ENCODE measurements around the gene USP40. TPM values are rescaled to one million over a fixed set of nuclear protein-coding genes. Genes with fewer than 3 reads are reported as not detected.

USP40 gene
- total and polyA plus RNA-seq, 10 of the 15 experiments (the other 5 are each of a cell fraction or from before 2014, with no cell fraction given): 3.4 to 20.8 (median 15.2) TPM

GRCh38 chr2:233566141-233566956 is at the start of gene USP40 (continued):
- TF ChIP-seq, protein P1, sequence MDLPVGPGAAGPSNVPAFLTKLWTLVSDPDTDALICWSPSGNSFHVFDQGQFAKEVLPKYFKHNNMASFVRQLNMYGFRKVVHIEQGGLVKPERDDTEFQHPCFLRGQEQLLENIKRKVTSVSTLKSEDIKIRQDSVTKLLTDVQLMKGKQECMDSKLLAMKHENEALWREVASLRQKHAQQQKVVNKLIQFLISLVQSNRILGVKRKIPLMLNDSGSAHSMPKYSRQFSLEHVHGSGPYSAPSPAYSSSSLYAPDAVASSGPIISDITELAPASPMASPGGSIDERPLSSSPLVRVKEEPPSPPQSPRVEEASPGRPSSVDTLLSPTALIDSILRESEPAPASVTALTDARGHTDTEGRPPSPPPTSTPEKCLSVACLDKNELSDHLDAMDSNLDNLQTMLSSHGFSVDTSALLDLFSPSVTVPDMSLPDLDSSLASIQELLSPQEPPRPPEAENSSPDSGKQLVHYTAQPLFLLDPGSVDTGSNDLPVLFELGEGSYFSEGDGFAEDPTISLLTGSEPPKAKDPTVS (IDR thresholded peaks at IDR 0.05; ENCODE audit: low read depth, low read length): no peak
- peak; percentile 71; the same call in 1 of the 2 replicates for TF ChIP-seq ZNF207 (IDR thresholded peaks at IDR 0.05; ENCODE audit: borderline replicate concordance)
- TF ChIP-seq EGR1 (IDR thresholded peaks at IDR 0.05; ENCODE audit: borderline replicate concordance in 1 of 2, low read depth in 2 of 2, low read length in 2 of 2): 0 out of 3 replicates have a peak, but pooled peaks of 1 of the 2 experiments have one; percentile 5
- peak; percentile 98 for TF ChIP-seq YY1 (IDR thresholded peaks at IDR 0.05; ENCODE audit: low read depth, low read length)
- TF ChIP-seq RELB (IDR thresholded peaks at IDR 0.05; ENCODE audit: low read depth): peak; percentile 45; the same call in 1 of the 2 replicates
- TF ChIP-seq CHD2 (IDR thresholded peaks at IDR 0.05; ENCODE audit: borderline replicate concordance, low read depth, low read length): 0 out of 2 replicates have a peak, but pooled peaks have one; percentile 9
- peak; percentile 77 for TF ChIP-seq EED (IDR thresholded peaks at IDR 0.05; ENCODE audit: low read depth)
- peak; percentile 66; the same call in 1 of the 2 replicates for TF ChIP-seq RB1 (IDR thresholded peaks at IDR 0.05; ENCODE audit: borderline replicate concordance)
- TF ChIP-seq, protein P2, sequence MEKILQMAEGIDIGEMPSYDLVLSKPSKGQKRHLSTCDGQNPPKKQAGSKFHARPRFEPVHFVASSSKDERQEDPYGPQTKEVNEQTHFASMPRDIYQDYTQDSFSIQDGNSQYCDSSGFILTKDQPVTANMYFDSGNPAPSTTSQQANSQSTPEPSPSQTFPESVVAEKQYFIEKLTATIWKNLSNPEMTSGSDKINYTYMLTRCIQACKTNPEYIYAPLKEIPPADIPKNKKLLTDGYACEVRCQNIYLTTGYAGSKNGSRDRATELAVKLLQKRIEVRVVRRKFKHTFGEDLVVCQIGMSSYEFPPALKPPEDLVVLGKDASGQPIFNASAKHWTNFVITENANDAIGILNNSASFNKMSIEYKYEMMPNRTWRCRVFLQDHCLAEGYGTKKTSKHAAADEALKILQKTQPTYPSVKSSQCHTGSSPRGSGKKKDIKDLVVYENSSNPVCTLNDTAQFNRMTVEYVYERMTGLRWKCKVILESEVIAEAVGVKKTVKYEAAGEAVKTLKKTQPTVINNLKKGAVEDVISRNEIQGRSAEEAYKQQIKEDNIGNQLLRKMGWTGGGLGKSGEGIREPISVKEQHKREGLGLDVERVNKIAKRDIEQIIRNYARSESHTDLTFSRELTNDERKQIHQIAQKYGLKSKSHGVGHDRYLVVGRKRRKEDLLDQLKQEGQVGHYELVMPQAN (conservative IDR thresholded peaks at IDR 0.05): peak; percentile 60; the same call in 1 of the 2 replicates
- TF ChIP-seq MLLT1 (IDR thresholded peaks at IDR 0.05): peak; percentile 53
- TF ChIP-seq ZBTB4 (CRISPR knock-in tag; IDR thresholded peaks at IDR 0.05): no peak
- peak; percentile 79 for TF ChIP-seq IKZF1 (conservative IDR thresholded peaks at IDR 0.05)
- peak; percentile 75 for TF ChIP-seq LARP7 (IDR thresholded peaks at IDR 0.05)
- peak; percentile 66 for TF ChIP-seq HCFC1 (IDR thresholded peaks at IDR 0.05; ENCODE audit: low read length)
- no peak for TF ChIP-seq FOXK2 (IDR thresholded peaks at IDR 0.05)
- TF ChIP-seq TAF1 (IDR thresholded peaks at IDR 0.05; ENCODE audit: borderline replicate concordance, low read depth, low read length): peak; percentile 95
- TF ChIP-seq, protein P3, sequence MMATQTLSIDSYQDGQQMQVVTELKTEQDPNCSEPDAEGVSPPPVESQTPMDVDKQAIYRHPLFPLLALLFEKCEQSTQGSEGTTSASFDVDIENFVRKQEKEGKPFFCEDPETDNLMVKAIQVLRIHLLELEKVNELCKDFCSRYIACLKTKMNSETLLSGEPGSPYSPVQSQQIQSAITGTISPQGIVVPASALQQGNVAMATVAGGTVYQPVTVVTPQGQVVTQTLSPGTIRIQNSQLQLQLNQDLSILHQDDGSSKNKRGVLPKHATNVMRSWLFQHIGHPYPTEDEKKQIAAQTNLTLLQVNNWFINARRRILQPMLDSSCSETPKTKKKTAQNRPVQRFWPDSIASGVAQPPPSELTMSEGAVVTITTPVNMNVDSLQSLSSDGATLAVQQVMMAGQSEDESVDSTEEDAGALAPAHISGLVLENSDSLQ (IDR thresholded peaks at IDR 0.05): peak; percentile 82

All from GM12878 (cell line).